Activated effector memory CD4-positive, alpha-beta T cell treated with Interleukin-2 at 50 U/mL for 16 hours (primary cell): ENCODE results near the gene ACACA.

Experiments
- DNase-seq: peaks from one replicate; pipeline ENCODE4 v3.0.0-alpha.2; 2020

The ACACA gene

GRCh38 chr17:37220607-37220953, 186.1 kb downstream of the ACACA start:
- DNase-seq = no peak

- no peak for DNase-seq
These were observed 186.6 kb downstream of the ACACA start for GRCh38 chr17:37219876-37220606.

- DNase-seq = no peak
These were observed 187.8 kb downstream of the ACACA start for GRCh38 chr17:37218849-37219248.

GRCh38 chr17:37214416-37214815, 192.2 kb downstream of the ACACA start:
- no peak for DNase-seq

GRCh38 chr17:37213927-37214326, 192.7 kb downstream of the ACACA start:
- DNase-seq = no peak

- no peak for DNase-seq
These were observed 194.5 kb downstream of the ACACA start for GRCh38 chr17:37212179-37212578.

GRCh38 chr17:37211136-37211535, 195.5 kb downstream of the ACACA start:
- DNase-seq = no peak

- no peak for DNase-seq
These were observed 199.5 kb downstream of the ACACA start for GRCh38 chr17:37207103-37207502.

GRCh38 chr17:37206299-37206698, 200.3 kb downstream of the ACACA start:
- no peak for DNase-seq

- DNase-seq = no peak
These were observed 206.1 kb downstream of the ACACA start for GRCh38 chr17:37200497-37200896.

- no peak for DNase-seq
These were observed 209.3 kb downstream of the ACACA start for GRCh38 chr17:37197336-37197735.

GRCh38 chr17:37194208-37194607, 212.4 kb downstream of the ACACA start:
- DNase-seq = no peak

- DNase-seq = no peak
These were observed 215.4 kb downstream of the ACACA start for GRCh38 chr17:37191219-37191618.

- no peak for DNase-seq
These were observed 216.1 kb downstream of the ACACA start for GRCh38 chr17:37190493-37190892.

- DNase-seq = no peak
These were observed 218.5 kb downstream of the ACACA start for GRCh38 chr17:37188157-37188556.

GRCh38 chr17:37187262-37187661, 219.4 kb downstream of the ACACA start:
- DNase-seq = no peak

GRCh38 chr17:37182786-37183465, 223.7 kb downstream of the ACACA start:
- DNase-seq = no peak

GRCh38 chr17:37180376-37180775, 226.3 kb downstream of the ACACA start:
- no peak for DNase-seq

- no peak for DNase-seq
These were observed 226.7 kb downstream of the ACACA start for GRCh38 chr17:37179893-37180292.

- DNase-seq = no peak
These were observed 229.3 kb downstream of the ACACA start for GRCh38 chr17:37177254-37177870.

- DNase-seq = no peak
These were observed 229.9 kb downstream of the ACACA start for GRCh38 chr17:37176723-37177122.

GRCh38 chr17:37174205-37174604, 232.4 kb downstream of the ACACA start:
- no peak for DNase-seq

- DNase-seq = no peak
These were observed 235.7 kb downstream of the ACACA start for GRCh38 chr17:37170881-37171425.
